Measurements from ENCODE around the gene NDFIP1. TPM values are rescaled to one million over a fixed set of nuclear protein-coding genes. Genes with fewer than 3 reads are reported as not detected.
A peak's percentile ranks its signal among the peaks of the same experiment; 100 is the strongest.

Gene NDFIP1
- total RNA-seq, 5 donors from 2014 or later (not counting 1 experiment from before 2014, with no cell fraction given) = 76.3 to 194 (median 90.8) TPM

- Mint-ChIP-seq H3K9me3 (no peaks in the 10 kb centered on the region), H3K4me1 (peaks cover 75 to 93% (median 85%) of the 10 kb centered on the region in 3 donors), H3K4me3 (peak overlapping the region; percentile 92 to 99 (median 94)), H3K27me3 (no peaks in the 10 kb centered on the region), H3K27ac (peak overlapping the region; percentile 90 to 91), H3K36me3 (peaks cover 14% of the 10 kb centered on the region)
- H3K4me3 ChIP-seq (ENCODE audit: control insufficient read depth in 1 of 2, extremely low read depth in 1 of 2, low read length in 1 of 2) = peak overlapping the region; percentile 88 to 89
- POLR2A ChIA-PET = interaction anchor here (0.6 to 4.0 kb wide), 17 partner anchors 11 to 1300 kb away, joined by 3 to 49 read pairs (median 3); partner anchors contain the start of gene GNPDA1 (in 1 of the 2)
- H3K4me1 ChIP-seq (ENCODE audit: control insufficient read depth in 1 of 2, extremely low read depth in 1 of 2, insufficient read depth in 2 of 2, low read length in 2 of 2) = peaks cover 37 to 49% of the 10 kb centered on the region in 2 experiments
- H3K27ac ChIP-seq (ENCODE audit: low read length) = peak overlapping the region; percentile 92
- H3K9me3 ChIP-seq = no peaks in the 10 kb centered on the region
- H3K27me3 ChIP-seq (replicated peaks in 1 of 2; ENCODE audit: control insufficient read depth in 2 of 2, extremely low read depth in 1 of 2, insufficient read depth in 2 of 2, low read length in 1 of 2) = no peaks in the 10 kb centered on the region
- 1% methylated on average over 8 of the region's 21 CpGs for WGBS (ENCODE audit: insufficient coverage)
- H3K36me3 ChIP-seq (ENCODE audit: control insufficient read depth in 2 of 2, extremely low read depth in 1 of 2, insufficient read depth in 1 of 2, low read length in 1 of 2) = no peaks in the 10 kb centered on the region
- CTCF ChIA-PET = interaction anchor here (0.5 to 4.9 kb wide), 19 partner anchors 10 to 140 kb away, joined by 3 to 48 read pairs (median 4); partner anchors contain the start of genes GNPDA1 (in 1 of the 2) and RNF14 (in 1 of the 2)
- peak in 33 of 35 experiments; percentile 20 to 73 (median 54) for DNase-seq
- ATAC-seq (replicated peaks in 1 of 4) = peak; percentile 18 to 29 (median 24)
Measured at GRCh38 chr5:142109331-142110045, 909 bp downstream of the NDFIP1 start.

- Mint-ChIP-seq H3K27ac (peak overlapping the region; percentile 90 to 91), H3K4me3 (peak overlapping the region; percentile 92 to 99 (median 94)), H3K9me3 (no peaks in the 10 kb centered on the region), H3K36me3 (peaks cover 17% of the 10 kb centered on the region), H3K27me3 (no peaks in the 10 kb centered on the region), H3K4me1 (peaks cover 73 to 90% (median 84%) of the 10 kb centered on the region in 3 donors)
- no peaks in the 10 kb centered on the region for H3K27me3 ChIP-seq (replicated peaks in 1 of 2; ENCODE audit: control insufficient read depth in 2 of 2, extremely low read depth in 1 of 2, insufficient read depth in 2 of 2, low read length in 1 of 2)
- WGBS (ENCODE audit: insufficient coverage) = 0% methylated on average over 2 of the region's 9 CpGs
- no peak for ATAC-seq (replicated peaks in 1 of 4)
- H3K4me1 ChIP-seq (ENCODE audit: control insufficient read depth in 1 of 2, extremely low read depth in 1 of 2, insufficient read depth in 2 of 2, low read length in 2 of 2) = peaks cover 31 to 49% of the 10 kb centered on the region in 2 experiments
- H3K27ac ChIP-seq (ENCODE audit: low read length) = peak overlapping the region; percentile 92
- ChIA-PET CTCF (interaction anchor here (0.5 to 4.9 kb wide), 17 partner anchors 14 to 868 kb away, joined by 3 to 48 read pairs (median 4); partner anchors contain the start of genes GNPDA1 (in 1 of the 2) and RNF14 (in 1 of the 2)), POLR2A (interaction anchor here (0.5 to 4.0 kb wide), 23 partner anchors 11 to 660 kb away, joined by 3 to 49 read pairs (median 3); partner anchors contain the start of genes ARHGAP26 (in 1 of the 2), GNPDA1 (in 1 of the 2) and RNF14 (in 1 of the 2))
- no peaks in the 10 kb centered on the region for H3K36me3 ChIP-seq (ENCODE audit: control insufficient read depth in 2 of 2, extremely low read depth in 1 of 2, insufficient read depth in 1 of 2, low read length in 1 of 2)
- peak overlapping the region; percentile 88 to 89 for H3K4me3 ChIP-seq (ENCODE audit: control insufficient read depth in 1 of 2, extremely low read depth in 1 of 2, low read length in 1 of 2)
- DNase-seq = peak in 3 of 35 experiments; percentile 4 to 49 (median 21)
- H3K9me3 ChIP-seq = no peaks in the 10 kb centered on the region
Measured at GRCh38 chr5:142110046-142110531, 1.5 kb downstream of the NDFIP1 start.

- H3K27ac Mint-ChIP-seq = peak overlapping the region; percentile 39 to 48
- POLR2A ChIA-PET = interaction anchor here (0.5 to 4.0 kb wide), 6 partner anchors 13 to 99 kb away, joined by 3 to 49 read pairs (median 3); partner anchors contain the start of gene GNPDA1 (in 1 of the 2)
- peak overlapping the region; percentile 92 to 99 (median 94) for H3K4me3 Mint-ChIP-seq
- ATAC-seq (replicated peaks in 1 of 4) (no peak), DNase-seq (no peak)
- Histone ChIP-seq H3K27ac (ENCODE audit: low read length) (no peak overlapping the region), H3K36me3 (ENCODE audit: control insufficient read depth in 2 of 2, extremely low read depth in 1 of 2, insufficient read depth in 1 of 2, low read length in 1 of 2) (no peaks in the 10 kb centered on the region), H3K27me3 (replicated peaks in 1 of 2; ENCODE audit: control insufficient read depth in 2 of 2, extremely low read depth in 1 of 2, insufficient read depth in 2 of 2, low read length in 1 of 2) (no peaks in the 10 kb centered on the region), H3K9me3 (no peaks in the 10 kb centered on the region), H3K4me1 (ENCODE audit: control insufficient read depth in 1 of 2, extremely low read depth in 1 of 2, insufficient read depth in 2 of 2, low read length in 2 of 2) (peaks cover 26 to 46% of the 10 kb centered on the region in 2 experiments), H3K4me3 (ENCODE audit: control insufficient read depth in 1 of 2, extremely low read depth in 1 of 2, low read length in 1 of 2) (no peak overlapping the region)
- no peaks in the 10 kb centered on the region for H3K27me3 Mint-ChIP-seq
- peaks cover 17% of the 10 kb centered on the region for H3K36me3 Mint-ChIP-seq
- no peaks in the 10 kb centered on the region for H3K9me3 Mint-ChIP-seq
- CTCF ChIA-PET = interaction anchor here (0.8 to 4.9 kb wide), 8 partner anchors 16 to 118 kb away, joined by 3 to 48 read pairs (median 6); partner anchors contain the start of gene GNPDA1 (in 1 of the 2)
- WGBS (ENCODE audit: insufficient coverage) = no CpG with 5 or more reads among the region's 6 CpGs
- H3K4me1 Mint-ChIP-seq = peaks cover 72 to 90% (median 82%) of the 10 kb centered on the region in 3 donors
Measured at GRCh38 chr5:142110988-142111687, 2.6 kb downstream of the NDFIP1 start.

GRCh38 chr5:142114687-142115086 is 6.1 kb downstream of the NDFIP1 start:
- Mint-ChIP-seq H3K27me3 (no peaks in the 10 kb centered on the region), H3K27ac (no peak overlapping the region)
- no peak for ATAC-seq (replicated peaks in 1 of 4)

GRCh38 chr5:142115937-142116614 is 7.5 kb downstream of the NDFIP1 start:
- H3K4me3 ChIP-seq (ENCODE audit: control insufficient read depth in 1 of 2, extremely low read depth in 1 of 2, low read length in 1 of 2) = no peak overlapping the region
- whole genome bisulfite sequencing (ENCODE audit: insufficient coverage) = no CpG with 5 or more reads among the region's 4 CpGs
- Mint-ChIP-seq H3K27ac (no peak overlapping the region), H3K27me3 (no peaks in the 10 kb centered on the region), H3K9me3 (no peaks in the 10 kb centered on the region), H3K4me3 (peak overlapping the region in 1 of 3 donors; percentile 70), H3K36me3 (peaks cover 36% of the 10 kb centered on the region), H3K4me1 (peaks cover 84 to 94% (median 86%) of the 10 kb centered on the region in 3 donors)
- ATAC-seq (replicated peaks in 1 of 4) (no peak), DNase-seq (no peak)
- H3K27ac ChIP-seq (ENCODE audit: low read length) = no peak overlapping the region
- CTCF ChIA-PET = interaction anchor here in 1 of 2 donors (1.0 kb wide), 1 partner anchor 29 kb away, joined by 3 read pairs; no protein-coding TSS in a partner anchor
- H3K27me3 ChIP-seq (replicated peaks in 1 of 2; ENCODE audit: control insufficient read depth in 2 of 2, extremely low read depth in 1 of 2, insufficient read depth in 2 of 2, low read length in 1 of 2) = no peaks in the 10 kb centered on the region
- peaks cover 39 to 48% of the 10 kb centered on the region in 2 experiments for H3K4me1 ChIP-seq (ENCODE audit: control insufficient read depth in 1 of 2, extremely low read depth in 1 of 2, insufficient read depth in 2 of 2, low read length in 2 of 2)
- H3K9me3 ChIP-seq = no peaks in the 10 kb centered on the region
- H3K36me3 ChIP-seq (ENCODE audit: control insufficient read depth in 2 of 2, extremely low read depth in 1 of 2, insufficient read depth in 1 of 2, low read length in 1 of 2) = peaks cover 0 to 10% of the 10 kb centered on the region in 2 donors
- POLR2A ChIA-PET = interaction anchor here in 1 of 2 donors (1.0 kb wide), 1 partner anchor 27 kb away, joined by 6 read pairs; no protein-coding TSS in a partner anchor

More at GRCh38 chr5:142114687-142115086, 6.1 kb downstream of the NDFIP1 start:
- WGBS (ENCODE audit: insufficient coverage) = no CpG with 5 or more reads among the region's 1 CpG
- no peaks in the 10 kb centered on the region for H3K9me3 Mint-ChIP-seq
- Histone ChIP-seq H3K27ac (ENCODE audit: low read length) (no peak overlapping the region), H3K4me3 (ENCODE audit: control insufficient read depth in 1 of 2, extremely low read depth in 1 of 2, low read length in 1 of 2) (no peak overlapping the region), H3K9me3 (no peaks in the 10 kb centered on the region), H3K4me1 (ENCODE audit: control insufficient read depth in 1 of 2, extremely low read depth in 1 of 2, insufficient read depth in 2 of 2, low read length in 2 of 2) (peaks cover 35 to 51% of the 10 kb centered on the region in 2 experiments), H3K27me3 (replicated peaks in 1 of 2; ENCODE audit: control insufficient read depth in 2 of 2, extremely low read depth in 1 of 2, insufficient read depth in 2 of 2, low read length in 1 of 2) (no peaks in the 10 kb centered on the region), H3K36me3 (ENCODE audit: control insufficient read depth in 2 of 2, extremely low read depth in 1 of 2, insufficient read depth in 1 of 2, low read length in 1 of 2) (peaks cover 0 to 6% of the 10 kb centered on the region in 2 donors)
- peaks cover 84 to 94% (median 85%) of the 10 kb centered on the region in 3 donors for H3K4me1 Mint-ChIP-seq
- CTCF ChIA-PET = no interaction called here
- H3K4me3 Mint-ChIP-seq = peak overlapping the region in 1 of 3 donors; percentile 99
- POLR2A ChIA-PET = interaction anchor here (0.5 to 1.1 kb wide), 2 partner anchors 15 to 146 kb away, joined by 3 to 4 read pairs; partner anchors contain the start of gene RNF14 (in 1 of the 2)
- DNase-seq = no peak
- H3K36me3 Mint-ChIP-seq = peaks cover 27% of the 10 kb centered on the region
